ENCODE results near the gene HIGD1C. TPM values are rescaled to one million over a fixed set of nuclear protein-coding genes. Genes with fewer than 3 reads are reported as not detected.
"Not testable (repeated sequence)": the region's sequence is repeated elsewhere in the genome, so short reads cannot be mapped to it uniquely, and the experiment has no call there.

HIGD1C gene
- total RNA-seq, result not detected in 2 replicates

DNA sequence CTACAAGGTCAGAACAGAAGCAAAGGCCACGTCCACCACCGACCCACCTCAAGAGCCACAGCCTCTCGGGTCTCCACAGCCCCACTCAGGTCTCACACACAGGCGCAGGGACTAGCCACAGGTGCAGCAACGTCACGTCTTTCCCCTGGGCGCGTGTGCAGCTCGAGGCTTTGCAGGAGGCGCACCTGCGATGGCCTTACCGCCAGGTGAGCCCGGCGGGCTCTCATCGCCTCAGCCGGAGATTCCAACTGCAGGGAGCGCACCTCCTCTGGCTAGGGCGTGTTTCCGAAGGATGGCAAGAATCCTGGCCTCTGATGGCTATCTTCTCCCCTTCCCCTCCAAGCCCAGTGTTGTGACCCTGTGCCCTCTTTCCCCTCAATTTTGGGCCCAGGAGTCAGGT, at the start of gene HIGD1C:
Gene HIGD1C, plus strand, starts transcription at position 35 of the 400 bp plus-strand sequence. CDS start 1,455 bp downstream, outside the sequence.
- intact Hi-C loops (cut with micrococcal nuclease), result no loop called here

DNA sequence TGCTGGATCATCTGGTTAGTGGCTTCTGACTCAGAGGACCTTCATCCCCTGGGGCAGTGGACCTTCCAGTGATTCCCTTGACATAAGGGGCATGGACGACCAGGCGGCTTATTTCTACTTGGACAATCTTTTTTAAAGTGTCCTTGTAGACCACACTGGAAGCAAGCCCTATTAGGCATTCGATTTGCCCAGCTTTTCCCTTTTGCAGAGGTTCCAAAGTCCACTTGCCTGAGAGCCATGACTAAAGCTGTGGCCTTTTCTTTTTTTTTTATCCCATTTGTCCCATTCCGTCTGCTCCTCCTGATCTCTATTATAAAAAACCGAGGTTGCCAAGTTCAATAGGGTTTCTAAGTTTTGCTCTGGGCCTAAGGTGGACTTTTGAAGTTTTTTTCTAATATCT, 43.9 kb upstream of the HIGD1C start:
- intact Hi-C loops (cut with micrococcal nuclease), result not testable (repeated sequence)

DNA sequence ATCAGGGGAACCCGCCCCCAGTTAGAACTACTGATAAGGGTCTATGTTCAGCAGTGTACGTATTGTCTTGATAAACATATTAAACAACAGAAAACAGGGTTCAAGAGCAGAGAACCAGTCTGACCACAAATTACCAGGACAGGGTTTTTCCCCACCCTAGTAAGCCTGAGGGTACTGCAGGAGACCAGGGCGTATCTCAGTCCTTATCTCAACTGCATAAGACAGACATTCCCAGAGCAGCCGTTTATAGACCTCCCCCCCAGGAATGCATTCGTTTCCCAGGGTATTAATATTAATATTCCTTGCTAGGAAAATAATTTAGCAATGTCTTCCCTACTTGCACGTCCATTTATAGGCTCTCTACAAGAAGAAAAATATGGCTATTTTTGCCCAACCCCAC, 40.0 kb upstream of the HIGD1C start:
- intact Hi-C loops (cut with micrococcal nuclease), result not testable (repeated sequence)

DNA sequence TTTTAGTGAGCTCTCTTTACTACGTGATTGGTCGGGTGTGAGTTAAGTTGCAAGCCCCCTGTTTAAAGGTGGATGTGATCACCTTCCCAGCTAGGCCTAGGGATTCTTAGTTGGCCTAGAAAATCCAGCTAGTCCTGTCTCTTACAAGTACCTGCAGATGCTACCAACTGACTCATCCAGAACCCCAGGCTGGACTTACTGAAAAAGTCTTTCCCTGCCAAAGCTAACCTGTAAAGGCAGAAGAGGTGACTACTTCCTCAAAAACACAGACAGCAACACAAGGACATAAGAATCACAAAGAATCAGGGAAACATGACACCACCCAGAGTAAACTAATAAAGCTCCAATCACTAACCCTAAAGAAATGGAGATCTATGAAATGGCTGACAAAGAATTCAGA, 39.1 kb upstream of the HIGD1C start:
- intact Hi-C loops (cut with micrococcal nuclease), result no loop called here

DNA sequence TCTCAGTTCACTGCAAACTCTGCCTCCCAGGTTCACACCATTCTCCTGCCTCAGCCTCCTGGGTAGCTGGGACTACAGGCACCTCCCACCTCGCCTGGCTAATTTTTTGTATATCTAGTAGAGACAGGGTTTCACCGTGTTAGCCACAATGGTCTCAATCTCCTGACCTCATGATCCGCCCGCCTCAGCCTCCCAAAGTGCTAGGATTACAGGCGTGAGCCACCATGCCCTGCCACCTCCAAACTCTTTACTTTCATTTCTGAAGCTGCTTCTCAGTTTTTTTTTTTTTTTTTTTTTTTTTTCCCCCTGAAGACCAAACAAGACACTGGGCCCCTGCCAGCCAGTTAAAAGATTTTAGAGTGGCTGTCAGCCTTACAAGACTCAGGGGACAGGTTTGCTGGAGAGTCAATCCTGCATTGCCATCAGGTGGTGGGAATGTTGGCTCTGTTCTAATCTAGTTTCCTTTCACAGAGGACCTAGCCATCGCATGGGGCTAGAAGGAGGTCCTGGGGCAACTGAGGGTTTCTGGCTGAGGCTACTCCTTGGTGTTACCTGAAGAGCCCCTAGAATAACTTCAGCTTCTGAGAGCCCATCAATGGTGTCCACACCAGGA, 37.4 kb upstream of the HIGD1C start:
- intact Hi-C loops (cut with micrococcal nuclease), result no loop called here

DNA sequence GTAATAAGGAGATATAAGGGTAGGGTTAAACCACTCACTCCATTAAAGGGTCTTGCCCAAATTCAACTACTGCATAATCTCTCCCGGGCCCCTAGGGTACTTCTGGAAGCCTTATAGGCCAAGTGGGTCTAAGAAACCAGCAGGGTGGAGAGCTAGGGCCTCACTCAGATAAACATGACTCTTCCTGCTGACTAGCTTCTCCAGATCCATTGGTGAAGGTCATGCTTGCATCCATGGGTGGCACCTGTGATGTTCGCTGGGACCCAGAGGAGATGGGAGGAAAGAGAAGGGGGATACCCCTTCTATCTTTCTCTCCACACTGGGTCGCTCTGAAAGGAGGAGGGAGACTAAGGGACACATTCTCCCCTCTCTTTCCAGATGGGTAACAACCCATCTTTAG, 36.1 kb upstream of the HIGD1C start:
- intact Hi-C loops (cut with micrococcal nuclease), result no loop called here

DNA sequence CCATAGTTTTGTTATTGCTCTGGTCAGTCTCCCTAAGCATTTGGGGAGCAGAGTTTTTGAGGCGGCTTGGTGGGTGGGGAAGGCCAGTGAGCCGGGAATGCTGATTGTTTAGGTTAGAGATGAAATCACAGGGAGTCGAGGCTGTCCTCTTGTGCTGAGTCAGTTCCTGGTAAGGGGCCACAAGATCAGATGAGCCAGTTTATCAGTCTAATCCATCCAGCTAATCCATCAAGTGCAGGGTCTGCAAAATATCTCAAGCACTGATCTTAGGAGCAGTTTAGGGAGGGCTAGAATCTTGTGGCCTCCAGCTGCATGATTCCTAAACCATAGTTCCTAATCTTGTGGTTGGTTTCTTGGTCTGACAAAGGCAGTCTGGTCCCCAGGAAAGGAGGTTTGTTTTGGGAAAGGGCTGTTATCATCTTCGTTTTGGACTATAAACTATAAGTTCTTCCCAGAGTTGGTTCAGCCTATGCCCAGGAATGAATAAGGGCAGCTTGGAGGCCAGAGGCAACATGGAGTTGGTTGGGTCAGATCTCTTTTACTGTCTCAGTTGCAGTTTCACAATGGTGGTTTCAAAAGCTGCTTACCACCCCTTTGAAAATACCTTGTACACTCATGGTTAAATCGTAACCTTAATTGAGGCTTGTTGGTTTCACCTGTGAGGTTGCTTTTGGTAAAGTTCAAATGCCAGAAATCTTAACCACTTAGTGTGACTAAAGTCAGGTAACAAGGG, 33.6 kb upstream of the HIGD1C start:
- intact Hi-C loops (cut with micrococcal nuclease), result no loop called here

DNA sequence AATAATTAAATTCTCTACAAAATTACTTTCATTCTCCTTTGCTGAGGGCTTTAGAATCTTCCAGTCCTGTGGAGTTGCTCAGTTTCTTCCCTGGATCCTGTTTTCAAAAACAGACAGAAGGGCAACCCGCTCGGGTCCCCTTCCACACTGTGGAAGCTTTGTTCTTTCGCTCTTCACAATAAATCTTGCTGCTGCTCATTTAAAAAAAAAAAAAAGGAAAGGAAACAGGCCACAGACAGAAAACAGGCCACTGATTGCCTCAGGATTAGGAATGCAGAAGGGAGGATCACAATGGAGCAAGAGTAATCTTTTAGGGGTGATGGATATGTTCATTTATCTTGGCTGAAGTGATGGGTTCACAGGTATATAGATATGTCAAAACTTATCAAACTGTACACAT, 29.5 kb upstream of the HIGD1C start:
- intact Hi-C loops (cut with micrococcal nuclease), result no loop called here

DNA sequence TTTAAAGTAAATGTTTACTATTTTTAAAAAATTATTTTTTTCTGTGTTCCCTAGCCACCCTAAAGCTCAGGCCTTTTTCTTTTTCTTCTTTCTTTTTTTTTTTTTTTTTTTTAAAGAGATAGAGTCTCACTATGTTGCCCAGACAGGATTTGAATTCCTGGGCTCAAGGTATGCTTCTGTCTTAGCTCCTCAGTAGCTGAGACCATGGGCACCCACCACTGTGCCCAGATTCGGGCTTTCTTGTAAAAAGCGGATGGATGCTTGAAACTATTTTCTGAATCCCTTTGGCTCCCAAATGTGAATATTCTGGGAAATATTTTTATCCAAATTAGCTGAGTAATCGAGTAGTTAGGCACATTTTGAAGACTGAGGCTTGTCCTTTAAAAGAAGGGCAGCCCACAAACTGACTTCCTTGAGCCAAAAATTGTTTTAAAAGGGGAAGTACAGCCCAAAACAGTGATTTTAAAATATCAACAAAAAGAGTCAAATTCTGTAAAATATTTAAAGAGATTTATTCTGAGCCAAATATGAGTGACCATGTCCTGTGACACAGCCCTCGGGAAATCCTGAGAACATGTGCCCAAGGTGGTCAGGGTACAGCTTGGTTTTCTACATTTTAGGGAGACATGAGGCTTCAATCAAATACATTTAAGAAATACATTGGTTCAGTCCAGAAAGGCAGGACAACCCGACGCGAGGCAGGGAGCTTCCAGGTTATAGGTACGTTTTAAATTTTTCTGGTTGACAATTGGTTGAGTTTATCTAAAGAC, 28.8 kb upstream of the HIGD1C start:
- intact Hi-C loops (cut with micrococcal nuclease), result no loop called here

DNA sequence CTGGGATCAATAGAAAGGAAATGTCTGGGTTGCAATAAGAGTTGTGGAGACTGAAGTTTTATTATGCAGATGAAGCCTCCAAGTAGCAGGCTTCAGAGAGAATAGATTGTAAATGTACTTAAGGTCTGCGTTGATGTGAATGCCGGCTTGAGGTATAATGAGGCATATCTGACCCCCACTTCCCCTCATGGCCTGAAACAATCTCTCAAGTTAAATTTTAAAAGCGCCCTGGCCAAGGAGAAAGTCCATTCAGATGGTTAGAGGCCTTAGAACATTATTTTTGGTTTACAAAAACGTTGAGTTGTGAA, 28.3 kb upstream of the HIGD1C start:
- intact Hi-C loops (cut with micrococcal nuclease), result no loop called here

DNA sequence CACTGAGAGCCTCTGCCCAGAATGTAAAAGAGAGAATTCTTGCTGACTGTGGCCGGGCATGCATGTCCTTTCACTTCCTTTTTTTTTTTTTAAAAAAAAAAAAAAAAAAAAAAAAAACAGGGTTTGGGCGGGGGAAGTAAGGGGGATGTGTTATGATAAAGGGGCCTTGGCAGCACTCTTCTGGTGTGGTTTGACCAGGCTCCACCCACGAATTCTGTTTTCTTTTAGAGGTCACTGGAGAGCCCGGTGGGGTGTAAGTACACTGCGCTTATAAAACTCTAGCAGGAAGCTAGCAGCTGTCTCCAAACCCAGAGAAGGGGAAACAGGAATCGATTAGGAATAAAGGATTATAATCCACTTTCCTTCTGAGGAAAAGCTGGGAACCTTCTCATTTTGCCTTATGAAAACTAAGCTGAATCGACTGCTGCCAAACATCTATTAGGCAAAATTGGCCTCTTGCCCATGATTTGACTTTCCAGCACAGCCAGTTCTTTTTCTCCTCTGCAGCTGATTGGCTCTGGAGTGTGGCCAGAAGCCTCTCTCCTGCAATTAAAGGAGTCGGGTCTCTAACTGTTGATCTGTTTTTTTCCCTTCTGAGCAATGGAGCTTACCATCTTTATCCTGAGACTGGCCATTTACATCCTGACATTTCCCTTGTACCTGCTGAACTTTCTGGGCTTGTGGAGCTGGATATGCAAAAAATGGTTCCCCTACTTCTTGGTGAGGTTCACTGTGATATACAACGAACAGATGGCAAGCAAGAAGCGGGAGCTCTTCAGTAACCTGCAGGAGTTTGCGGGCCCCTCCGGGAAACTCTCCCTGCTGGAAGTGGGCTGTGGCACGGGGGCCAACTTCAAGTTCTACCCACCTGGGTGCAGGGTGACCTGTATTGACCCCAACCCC, 27.7 kb upstream of the HIGD1C start:
- intact Hi-C loops (cut with micrococcal nuclease), result no loop called here

DNA sequence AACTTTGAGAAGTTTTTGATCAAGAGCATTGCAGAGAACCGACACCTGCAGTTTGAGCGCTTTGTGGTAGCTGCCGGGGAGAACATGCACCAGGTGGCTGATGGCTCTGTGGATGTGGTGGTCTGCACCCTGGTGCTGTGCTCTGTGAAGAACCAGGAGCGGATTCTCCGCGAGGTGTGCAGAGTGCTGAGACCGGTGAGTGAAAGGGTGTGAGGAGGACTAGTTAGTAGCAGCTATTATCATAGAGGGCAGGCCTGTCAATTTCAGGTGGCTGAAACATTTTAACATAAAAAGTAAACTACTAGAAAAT, 27.0 kb upstream of the HIGD1C start:
- intact Hi-C loops (cut with micrococcal nuclease), result no loop called here

DNA sequence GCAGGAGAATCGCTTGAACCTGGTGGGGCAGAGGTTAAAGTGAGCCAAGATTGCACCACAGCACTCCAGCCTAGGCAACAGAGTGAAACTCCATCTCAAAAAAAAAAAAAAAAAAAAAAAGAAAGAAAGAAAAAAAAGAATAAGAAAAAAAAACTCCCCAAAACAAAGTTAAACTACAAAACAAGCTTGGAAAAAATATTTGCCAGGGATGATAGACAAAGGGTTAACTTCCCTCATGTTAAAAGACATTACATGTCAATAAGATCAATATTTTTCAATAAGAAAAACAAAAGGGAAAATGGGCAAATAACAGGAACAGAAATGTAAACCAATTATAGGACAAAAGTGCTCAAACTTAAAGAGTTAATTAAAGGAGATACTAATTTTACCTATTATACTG, 26.4 kb upstream of the HIGD1C start:
- intact Hi-C loops (cut with micrococcal nuclease), result no loop called here

DNA sequence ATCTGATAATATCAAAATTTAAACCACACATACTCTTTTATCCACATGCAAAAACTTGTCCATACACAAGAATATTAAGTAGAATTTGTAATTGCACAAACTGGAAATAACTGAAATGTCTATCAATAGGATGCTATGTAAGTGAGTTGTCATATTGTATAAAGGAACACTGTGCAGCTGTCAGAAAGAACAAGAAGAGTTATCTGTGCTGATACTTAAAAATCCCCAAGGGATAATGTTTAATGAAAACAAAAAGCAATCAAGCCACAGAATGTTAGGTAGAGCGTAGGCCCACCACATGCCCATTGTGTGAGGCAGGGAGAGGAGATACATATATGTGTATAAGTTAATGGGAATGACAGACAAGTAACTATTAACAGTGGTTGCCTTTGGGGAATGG, 25.9 kb upstream of the HIGD1C start:
- intact Hi-C loops (cut with micrococcal nuclease), result no loop called here

DNA sequence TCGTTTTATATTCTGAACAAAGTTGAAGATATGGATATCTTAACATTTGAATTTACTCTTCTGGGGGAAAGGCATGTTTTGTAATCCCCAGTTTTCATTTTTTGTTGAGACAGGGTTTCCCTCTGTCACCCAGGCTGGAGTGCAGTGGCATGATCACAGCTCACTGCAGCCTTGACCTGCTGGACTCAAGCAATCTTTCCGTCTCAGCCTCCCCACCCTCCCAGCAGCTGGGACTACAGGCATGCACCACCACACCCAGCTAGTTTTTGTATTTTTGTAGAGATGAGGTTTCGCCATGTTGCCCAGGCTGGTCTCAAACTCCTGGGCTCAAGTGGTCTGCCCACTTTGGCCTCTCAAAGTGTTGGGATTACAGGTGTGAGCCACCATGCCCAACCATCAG, 25.4 kb upstream of the HIGD1C start:
- intact Hi-C loops (cut with micrococcal nuclease), result not testable (repeated sequence)

DNA sequence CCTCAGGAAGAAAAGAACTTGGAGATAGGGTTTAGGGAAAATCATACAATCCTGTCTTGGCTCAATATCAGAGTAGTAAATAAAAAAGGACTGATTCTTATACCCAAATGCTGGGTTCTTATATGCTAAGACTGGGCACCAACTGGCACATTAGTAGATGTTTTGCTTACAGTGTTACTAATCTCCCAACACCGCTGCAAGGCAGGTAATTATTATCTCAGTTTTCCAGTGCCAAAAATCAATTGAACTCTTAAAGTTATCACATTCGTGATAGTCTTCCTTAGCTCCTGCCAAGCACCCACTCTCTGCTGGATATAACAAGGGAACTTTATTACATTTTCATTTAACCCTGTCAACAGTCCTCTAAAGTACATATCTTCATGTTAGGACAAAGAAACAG, 25.0 kb upstream of the HIGD1C start:
- intact Hi-C loops (cut with micrococcal nuclease), result no loop called here

DNA sequence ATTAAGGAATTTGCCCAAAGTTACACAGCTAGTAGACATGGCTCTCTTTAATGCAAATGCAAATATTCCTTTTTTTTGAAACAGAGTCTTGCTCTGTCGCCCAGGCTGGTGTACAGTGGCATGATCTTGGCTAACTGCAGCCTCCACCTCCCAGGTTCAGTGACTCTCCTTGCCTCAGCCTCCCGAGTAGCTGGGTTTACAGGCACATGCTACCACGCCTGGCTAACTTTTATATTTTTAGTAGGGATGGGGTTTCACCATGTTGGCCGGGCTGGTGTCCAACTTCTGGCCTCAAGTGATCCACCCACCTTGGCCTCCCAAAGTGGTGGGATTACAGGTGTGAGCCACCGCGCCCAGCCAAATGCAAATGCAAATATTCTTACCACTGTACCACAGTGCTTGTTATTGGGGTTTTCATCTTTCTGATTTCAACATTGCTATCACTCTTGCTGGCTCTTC, 24.5 kb upstream of the HIGD1C start:
- intact Hi-C loops (cut with micrococcal nuclease), result no loop called here

DNA sequence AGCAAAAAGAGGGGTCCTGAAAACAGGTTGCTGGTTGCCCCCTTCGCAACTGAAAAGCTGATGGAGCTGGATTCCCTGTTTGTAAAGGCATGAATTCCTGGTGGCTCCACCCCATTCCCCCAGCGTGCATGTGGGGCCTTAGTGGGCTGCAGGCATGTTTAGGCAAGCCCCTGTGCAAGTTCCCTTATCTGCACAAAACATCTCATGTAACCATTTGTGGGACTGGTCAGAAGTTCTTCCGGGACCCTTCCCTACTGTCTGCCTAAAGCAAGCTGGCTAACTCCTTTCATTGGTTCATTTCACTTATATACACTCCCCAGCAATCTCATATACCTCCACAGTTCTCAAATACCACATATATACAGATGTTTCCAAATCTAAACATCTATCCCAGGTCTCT, 24.0 kb upstream of the HIGD1C start:
- intact Hi-C loops (cut with micrococcal nuclease), result no loop called here

DNA sequence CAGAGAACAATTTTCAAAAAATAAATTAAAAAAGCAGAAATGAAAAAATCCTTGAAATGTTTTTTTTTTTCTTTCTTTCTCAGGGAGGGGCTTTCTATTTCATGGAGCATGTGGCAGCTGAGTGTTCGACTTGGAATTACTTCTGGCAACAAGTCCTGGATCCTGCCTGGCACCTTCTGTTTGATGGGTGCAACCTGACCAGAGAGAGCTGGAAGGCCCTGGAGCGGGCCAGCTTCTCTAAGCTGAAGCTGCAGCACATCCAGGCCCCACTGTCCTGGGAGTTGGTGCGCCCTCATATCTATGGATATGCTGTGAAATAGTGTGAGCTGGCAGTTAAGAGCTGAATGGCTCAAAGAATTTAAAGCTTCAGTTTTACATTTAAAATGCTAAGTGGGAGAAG, 22.5 kb upstream of the HIGD1C start:
- intact Hi-C loops (cut with micrococcal nuclease), result no loop called here

DNA sequence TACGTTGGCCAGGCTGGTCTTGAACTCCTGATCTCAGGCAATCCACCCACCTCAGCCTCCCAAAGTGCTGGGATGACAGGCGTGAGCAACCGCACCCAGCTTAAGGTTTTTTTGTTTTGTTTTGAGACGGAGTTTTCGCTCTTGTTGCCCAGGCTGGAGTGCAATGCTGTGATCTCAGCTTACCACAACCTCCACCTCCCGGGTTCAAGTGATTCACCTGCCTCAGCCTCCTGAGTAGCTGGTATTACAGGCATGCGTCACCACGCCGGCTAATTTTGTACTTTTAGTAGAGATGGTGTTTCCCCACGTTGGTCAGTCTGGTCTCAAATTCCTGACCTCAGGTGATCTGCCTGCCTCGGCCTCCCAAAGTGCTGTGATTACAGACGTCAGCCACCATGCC, 21.9 kb upstream of the HIGD1C start:
- intact Hi-C loops (cut with micrococcal nuclease), result not testable (repeated sequence)

DNA sequence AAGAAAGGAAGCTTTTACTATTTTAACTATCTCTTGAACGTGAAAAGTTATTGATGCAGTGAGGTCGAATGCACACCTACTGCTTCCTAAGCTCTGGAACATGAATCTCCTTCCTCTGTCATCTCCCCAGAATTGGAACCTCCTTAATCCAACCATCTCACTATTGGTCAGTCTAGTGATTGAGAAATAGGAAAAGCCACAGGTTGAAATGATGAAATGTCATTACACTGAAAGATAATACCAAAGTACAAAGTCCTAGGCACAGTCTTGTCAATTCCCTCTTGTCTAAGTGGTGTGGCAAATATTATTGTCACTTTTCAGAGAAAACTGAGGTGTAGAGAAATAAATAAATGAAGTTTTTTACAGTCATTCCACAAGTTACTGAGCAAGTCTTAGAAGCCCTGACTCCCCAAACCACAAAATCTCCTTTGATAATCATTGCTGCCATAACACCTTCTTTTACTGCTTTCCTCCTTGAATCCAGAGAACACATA, 19.5 kb upstream of the HIGD1C start:
- intact Hi-C loops (cut with micrococcal nuclease), result no loop called here

Measured in T-helper 2 cell treated with Interferon-gamma antibody and Interleukin-4, amounts not matched to agents 100 ng/mL and 5 ng/mL, for 36 hours (primary cell).